Measurements from ENCODE around the gene RNF121. TPM values are rescaled to one million over a fixed set of nuclear protein-coding genes. Genes with fewer than 3 reads are reported as not detected.
A peak's percentile ranks its signal among the peaks of the same experiment; 100 is the strongest.

The RNF121 gene
- total RNA-seq, 4 donors from 2014 or later = 13.7 to 25.9 (median 18.6) TPM

DNA sequence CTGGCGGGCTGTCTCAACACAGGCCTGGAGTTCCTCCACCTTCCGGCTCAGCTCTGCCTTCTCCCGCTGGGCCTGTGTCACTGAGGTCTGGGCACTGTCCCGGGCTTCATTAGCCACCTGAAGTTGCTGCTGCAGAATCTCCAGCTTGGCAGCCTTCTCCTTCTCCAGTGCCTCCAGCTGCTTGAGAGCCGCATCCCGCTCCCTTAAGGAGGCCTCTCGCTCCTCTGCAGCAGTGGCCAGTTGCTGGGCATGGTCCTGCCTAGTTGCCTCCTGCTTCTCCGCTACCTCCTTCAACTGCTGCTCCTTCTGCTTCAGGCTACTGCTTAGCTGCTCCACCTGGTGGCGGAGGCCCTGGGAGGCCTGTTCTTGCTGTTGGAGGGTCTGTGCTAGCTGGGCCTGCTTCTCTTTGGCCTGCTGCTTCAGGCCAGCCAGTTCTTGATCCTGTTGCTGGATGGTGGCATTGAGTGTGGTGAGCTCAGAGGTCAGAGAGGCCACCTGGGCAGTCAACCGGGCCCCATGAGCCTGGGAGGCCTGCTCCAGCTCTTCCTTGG lies 86.7 kb downstream of the RNF121 start:
- Histone ChIP-seq H3K9me3 (no peaks in the 10 kb centered on the region), H3K4me1 (peaks cover 33 to 56% (median 51%) of the 10 kb centered on the region in 4 donors), H3K36me3 (peaks cover 92 to 100% (median 100%) of the 10 kb centered on the region in 4 donors), H3K27me3 (no peaks in the 10 kb centered on the region), H3K27ac (replicated peaks in 1 of 4) (peak overlapping the region in 2 of 4 donors; percentile 60 to 76), H3K4me3 (no peak overlapping the region)
- 86% methylated on average over 8 of the region's 10 CpGs for WGBS
- no peak for DNase-seq (ENCODE audit: extremely low spot score)
- intact Hi-C loops (cut with DNase I) = no loop called here
- TF ChIP-seq CTCF (IDR thresholded peaks at IDR 0.05) = peak in 1 of 3 experiments; percentile 16
- no peak for TF ChIP-seq EP300 (IDR thresholded peaks at IDR 0.05)

- Histone ChIP-seq H3K9me3 (no peaks in the 10 kb centered on the region), H3K4me1 (peaks cover 15 to 30% (median 28%) of the 10 kb centered on the region in 4 donors), H3K27ac (replicated peaks in 1 of 4) (no peak overlapping the region), H3K27me3 (no peaks in the 10 kb centered on the region), H3K36me3 (peaks cover 88 to 100% (median 100%) of the 10 kb centered on the region in 4 donors), H3K4me3 (no peak overlapping the region)
- WGBS = 87% methylated on average over 9 of the region's 9 CpGs
- no peak for TF ChIP-seq POLR2AphosphoS5 (IDR thresholded peaks at IDR 0.05)
- no peak for TF ChIP-seq EP300 (IDR thresholded peaks at IDR 0.05)
- no peak for TF ChIP-seq POLR2A (IDR thresholded peaks at IDR 0.05; ENCODE audit: low read depth)
- TF ChIP-seq CTCF (IDR thresholded peaks at IDR 0.05) = no peak
- intact Hi-C loops (cut with DNase I) = no loop called here
- DNase-seq (ENCODE audit: extremely low spot score) = no peak
Measured at GRCh38 chr11:72018171-72018570, 89.3 kb downstream of the RNF121 start.

- Histone ChIP-seq H3K9me3 (no peaks in the 10 kb centered on the region), H3K27ac (replicated peaks in 1 of 4) (no peak overlapping the region), H3K4me3 (no peak overlapping the region), H3K27me3 (no peaks in the 10 kb centered on the region), H3K36me3 (peaks cover 71 to 95% (median 87%) of the 10 kb centered on the region in 4 donors), H3K4me1 (peaks cover 36 to 49% (median 45%) of the 10 kb centered on the region in 4 donors)
- WGBS = 88% methylated on average over 3 of the region's 4 CpGs
- TF ChIP-seq EP300 (IDR thresholded peaks at IDR 0.05) (no peak), POLR2AphosphoS5 (IDR thresholded peaks at IDR 0.05) (no peak), POLR2A (IDR thresholded peaks at IDR 0.05; ENCODE audit: low read depth) (no peak), CTCF (IDR thresholded peaks at IDR 0.05) (no peak)
- intact Hi-C loops (cut with DNase I) = loop anchor here (10.0 kb wide), 1 partner anchor 201 kb away; the partner anchor contains the start of gene INPPL1
- DNase-seq (ENCODE audit: extremely low spot score) = no peak
Measured at GRCh38 chr11:72023335-72023734, 94.5 kb downstream of the RNF121 start.

- no peak for DNase-seq (ENCODE audit: extremely low spot score)
- Histone ChIP-seq H3K4me3 (no peak overlapping the region), H3K27me3 (no peaks in the 10 kb centered on the region), H3K36me3 (peaks cover 71 to 95% (median 87%) of the 10 kb centered on the region in 4 donors), H3K9me3 (no peaks in the 10 kb centered on the region), H3K4me1 (peaks cover 36 to 58% (median 54%) of the 10 kb centered on the region in 4 donors), H3K27ac (replicated peaks in 1 of 4) (peak overlapping the region; percentile 66 to 79 (median 71))
- WGBS = 18% methylated on average over 5 of the region's 5 CpGs
- intact Hi-C loops (cut with DNase I) = loop anchor here (2.0 to 10.0 kb wide), 2 partner anchors 67 to 201 kb away; partner anchors contain the start of gene INPPL1
- TF ChIP-seq EP300 (IDR thresholded peaks at IDR 0.05) (no peak), POLR2AphosphoS5 (IDR thresholded peaks at IDR 0.05) (no peak), POLR2A (IDR thresholded peaks at IDR 0.05; ENCODE audit: low read depth) (no peak), CTCF (IDR thresholded peaks at IDR 0.05) (no peak)
Measured at GRCh38 chr11:72024069-72024754, 95.4 kb downstream of the RNF121 start.

All from esophagus muscularis mucosa (tissue), 4 donors.